SK-N-SH (cell line): ENCODE results near the gene UQCR10. TPM values are rescaled to one million over a fixed set of nuclear protein-coding genes. Genes with fewer than 3 reads are reported as not detected.

Experiments used
- CTCF ChIA-PET: fragments of 300-600, 350-600 bp; formaldehyde crosslinking; extraction: SDS; loops from one replicate; lab custom pipeline; 2021; lab: Yijun Ruan, JAX
- POLR2A ChIA-PET: fragments of 350-600 bp; sonication (Branson Sonifier 250); formaldehyde crosslinking; extraction: SDS; loops from one replicate; lab custom pipeline; 2020; ENCODE audit warnings: antibody characterized with exemption, inconsistent platforms; lab: Yijun Ruan, JAX
- DNase-seq: peaks from one replicate; pipeline ENCODE4 v3.0.0; 2012
- H2AFZ ChIP-seq: fragments of 200-600 bp; sonication (generic); 2 replicates; pipeline ENCODE4 v1.8.1; 2016; ENCODE audit warnings: antibody characterized with exemption, mild to moderate bottlenecking, low read depth
- H3F3A ChIP-seq: fragments of 200-600 bp; sonication (generic); replicated peaks from 2 replicates; pipeline ENCODE3; 2016; ENCODE audit warnings: antibody characterized with exemption, mild to moderate bottlenecking; ENCODE audit not compliant: insufficient read depth
- H3K27ac ChIP-seq, 2 experiments: fragments of 200-500 bp in 1 of 2; fragments of 200-600 bp in 1 of 2; sonication (Bioruptor generic) in 1 of 2; sonication (generic), shearing (Covaris generic) in 1 of 2; 2 replicates each; pipeline versions ENCODE4 v1.5.1 to v1.6.1; 2014 to 2016; ENCODE audit warnings: low read depth in 2 of 2, inconsistent platforms in 1 of 2, low read length in 1 of 2, mild to moderate bottlenecking in 1 of 2, mixed read lengths in 1 of 2
- H3K27me3 ChIP-seq: fragments of 200-600 bp; sonication (generic), shearing (Covaris generic); 2 replicates; pipeline ENCODE4 v1.6.1; 2016; ENCODE audit warnings: mixed run types; ENCODE audit not compliant: insufficient read depth
- H3K36me3 ChIP-seq, 2 experiments: fragments of 200-500 bp in 1 of 2; fragments of 200-600 bp in 1 of 2; sonication (Bioruptor generic) in 1 of 2; sonication (generic) in 1 of 2; replicated peaks in 1 of 2; 2 replicates each; pipeline versions ENCODE3 to v1.5.1; 2014 to 2016; ENCODE audit warnings: low read length in 1 of 2, mild to moderate bottlenecking in 1 of 2; ENCODE audit not compliant: insufficient read depth in 2 of 2, control insufficient read depth in 1 of 2
- H3K4me1 ChIP-seq, 2 experiments: fragments of 200-500 bp in 1 of 2; fragments of 200-600 bp in 1 of 2; sonication (Bioruptor generic) in 1 of 2; sonication (generic), shearing (Covaris generic) in 1 of 2; 2 replicates each; pipeline versions ENCODE4 v1.5.1 to v1.6.1; 2014 to 2016; ENCODE audit warnings: low read depth in 1 of 2, low read length in 1 of 2, mixed run types in 1 of 2; ENCODE audit not compliant: insufficient read depth in 2 of 2, control insufficient read depth in 1 of 2
- H3K4me2 ChIP-seq: fragments of 200-600 bp; sonication (generic), shearing (Covaris generic); 2 replicates; pipeline ENCODE4 v1.6.1; 2017; ENCODE audit warnings: mixed run types
- H3K4me3 ChIP-seq, 2 experiments: fragments of 200-500 bp in 1 of 2; fragments of 200-600 bp in 1 of 2; sonication (Bioruptor generic) in 1 of 2; sonication (generic), shearing (Covaris generic) in 1 of 2; 2 replicates each; pipeline versions ENCODE4 v1.5.1 to v1.8.1; 2014 to 2016; ENCODE audit warnings: low read depth in 2 of 2, inconsistent platforms in 1 of 2, low read length in 1 of 2, mild to moderate bottlenecking in 1 of 2, mixed read lengths in 1 of 2, moderate library complexity in 1 of 2
- H3K79me2 ChIP-seq: fragments of 200-600 bp; sonication (generic); 2 replicates; pipeline ENCODE4 v1.8.1; 2017; ENCODE audit warnings: mild to moderate bottlenecking; ENCODE audit not compliant: insufficient read depth
- H3K9ac ChIP-seq: fragments of 200-600 bp; sonication (generic); 2 replicates; pipeline ENCODE4 v1.6.1; 2017; ENCODE audit warnings: mixed run types
- H3K9me2 ChIP-seq: fragments of 200-600 bp; sonication (generic); 2 replicates; pipeline ENCODE4 v1.6.1; 2017; ENCODE audit warnings: mixed run types
- H3K9me3 ChIP-seq: fragments of 200-600 bp; sonication (generic); 2 replicates; pipeline ENCODE4 v1.6.1; 2017; ENCODE audit warnings: mixed run types, mild to moderate bottlenecking, moderate library complexity
- H4K20me1 ChIP-seq: fragments of 200-600 bp; sonication (generic); 2 replicates; pipeline ENCODE4 v1.6.1; 2017; ENCODE audit warnings: mild to moderate bottlenecking, mixed run types; ENCODE audit not compliant: insufficient read depth
- FOSL2 ChIP-seq: IDR thresholded peaks from 2 replicates; pipeline ENCODE4 v1.4.0; 2012; ENCODE audit warnings: low read depth, mild to moderate bottlenecking, moderate library complexity, borderline replicate concordance
- FOXM1 ChIP-seq: IDR thresholded peaks from 2 replicates; pipeline ENCODE4 v1.4.0; 2012; ENCODE audit warnings: low read depth, mild to moderate bottlenecking
- GATA2 ChIP-seq: sonication (generic); formaldehyde crosslinking; IDR thresholded peaks from 2 replicates; pipeline ENCODE4 v1.5.0; 2020; ENCODE audit warnings: mild to moderate bottlenecking, missing genetic modification reagents
- WGBS: methylation state at CpG from one replicate; pipeline ENCODE4 v1.1.6; 2017; ENCODE audit warnings: low lambda C conversion rate; 5-methylcytosine and 5-hydroxymethylcytosine counted together
- polyA plus RNA-seq, 3 experiments: library from polyadenylated mRNA; depleted of rRNA; stranded (reverse); fragments of >200 nt; gene quantifications; 2 replicates each; pipeline ENCODE4 v1.2.3, GENCODE V29; 2012
- TF ChIP-seq, protein P1 (sequence below): IDR thresholded peaks from 2 replicates; pipeline ENCODE4 v1.4.0; 2012; ENCODE audit warnings: low read depth, borderline replicate concordance
- TF ChIP-seq, protein P2 (sequence below): IDR thresholded peaks from 2 replicates; pipeline ENCODE4 v1.6.1; 2012; ENCODE audit warnings: mild to moderate bottlenecking, low read depth, low read length, moderate library complexity
- TF ChIP-seq, protein P3 (sequence below): fragments of 200-600 bp; sonication (generic); IDR thresholded peaks from 2 replicates; pipeline ENCODE4 v1.6.1; 2017; ENCODE audit warnings: antibody characterized with exemption, mild to moderate bottlenecking, moderate library complexity

The UQCR10 gene
- polyA plus RNA-seq, 1 of the 3 experiments (the other 2 are of a cell fraction): 248 TPM

DNA sequence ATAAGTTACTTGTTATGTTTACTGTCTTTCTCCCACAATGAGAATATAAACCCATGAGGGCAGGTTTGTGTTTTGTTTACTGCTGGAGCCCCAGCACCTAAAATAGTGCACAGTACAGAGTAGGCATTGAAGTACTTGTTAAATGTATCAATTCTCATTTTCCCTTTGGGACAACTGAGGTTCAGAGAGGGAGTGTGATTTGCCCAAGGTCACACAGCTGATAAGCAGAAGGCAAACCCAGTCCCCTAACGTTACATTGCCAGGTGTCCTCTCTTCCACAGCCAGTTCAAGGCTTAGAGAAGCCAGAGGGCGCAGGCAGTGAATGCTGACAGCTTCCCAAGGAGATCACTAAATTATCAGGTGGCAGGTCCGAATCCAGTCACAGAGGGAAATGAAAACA is 17.1 kb upstream of the UQCR10 start:
- Histone ChIP-seq H4K20me1 (0 out of 2 replicates have a peak, but pooled peaks cover 3% of the 10 kb centered on the region), H3K4me1 (no peaks in the 10 kb centered on the region; a peak in 1 of 4 replicates), H3K4me3 (no peak overlapping the region), H3K79me2 (no peaks in the 10 kb centered on the region), H3K27ac (no peak overlapping the region), H3K9ac (no peak overlapping the region), H3K36me3 (peaks cover 0 to 6% of the 10 kb centered on the region in 2 experiments), H3K9me2 (no peaks in the 10 kb centered on the region), H2AFZ (no peak overlapping the region), H3K9me3 (no peaks in the 10 kb centered on the region), H3K4me2 (no peak overlapping the region), H3F3A (no peaks in the 10 kb centered on the region), H3K27me3 (no peaks in the 10 kb centered on the region)
- POLR2A ChIA-PET: no interaction called here
- WGBS: 86% methylated on average over 2 of the region's 3 CpGs
- DNase-seq: no peak
- TF ChIP-seq, protein P1, sequence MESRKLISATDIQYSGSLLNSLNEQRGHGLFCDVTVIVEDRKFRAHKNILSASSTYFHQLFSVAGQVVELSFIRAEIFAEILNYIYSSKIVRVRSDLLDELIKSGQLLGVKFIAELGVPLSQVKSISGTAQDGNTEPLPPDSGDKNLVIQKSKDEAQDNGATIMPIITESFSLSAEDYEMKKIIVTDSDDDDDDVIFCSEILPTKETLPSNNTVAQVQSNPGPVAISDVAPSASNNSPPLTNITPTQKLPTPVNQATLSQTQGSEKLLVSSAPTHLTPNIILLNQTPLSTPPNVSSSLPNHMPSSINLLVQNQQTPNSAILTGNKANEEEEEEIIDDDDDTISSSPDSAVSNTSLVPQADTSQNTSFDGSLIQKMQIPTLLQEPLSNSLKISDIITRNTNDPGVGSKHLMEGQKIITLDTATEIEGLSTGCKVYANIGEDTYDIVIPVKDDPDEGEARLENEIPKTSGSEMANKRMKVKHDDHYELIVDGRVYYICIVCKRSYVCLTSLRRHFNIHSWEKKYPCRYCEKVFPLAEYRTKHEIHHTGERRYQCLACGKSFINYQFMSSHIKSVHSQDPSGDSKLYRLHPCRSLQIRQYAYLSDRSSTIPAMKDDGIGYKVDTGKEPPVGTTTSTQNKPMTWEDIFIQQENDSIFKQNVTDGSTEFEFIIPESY: no peak
- TF ChIP-seq GATA2 (no peak), FOSL2 (no peak), FOXM1 (no peak)
- TF ChIP-seq, protein P2, sequence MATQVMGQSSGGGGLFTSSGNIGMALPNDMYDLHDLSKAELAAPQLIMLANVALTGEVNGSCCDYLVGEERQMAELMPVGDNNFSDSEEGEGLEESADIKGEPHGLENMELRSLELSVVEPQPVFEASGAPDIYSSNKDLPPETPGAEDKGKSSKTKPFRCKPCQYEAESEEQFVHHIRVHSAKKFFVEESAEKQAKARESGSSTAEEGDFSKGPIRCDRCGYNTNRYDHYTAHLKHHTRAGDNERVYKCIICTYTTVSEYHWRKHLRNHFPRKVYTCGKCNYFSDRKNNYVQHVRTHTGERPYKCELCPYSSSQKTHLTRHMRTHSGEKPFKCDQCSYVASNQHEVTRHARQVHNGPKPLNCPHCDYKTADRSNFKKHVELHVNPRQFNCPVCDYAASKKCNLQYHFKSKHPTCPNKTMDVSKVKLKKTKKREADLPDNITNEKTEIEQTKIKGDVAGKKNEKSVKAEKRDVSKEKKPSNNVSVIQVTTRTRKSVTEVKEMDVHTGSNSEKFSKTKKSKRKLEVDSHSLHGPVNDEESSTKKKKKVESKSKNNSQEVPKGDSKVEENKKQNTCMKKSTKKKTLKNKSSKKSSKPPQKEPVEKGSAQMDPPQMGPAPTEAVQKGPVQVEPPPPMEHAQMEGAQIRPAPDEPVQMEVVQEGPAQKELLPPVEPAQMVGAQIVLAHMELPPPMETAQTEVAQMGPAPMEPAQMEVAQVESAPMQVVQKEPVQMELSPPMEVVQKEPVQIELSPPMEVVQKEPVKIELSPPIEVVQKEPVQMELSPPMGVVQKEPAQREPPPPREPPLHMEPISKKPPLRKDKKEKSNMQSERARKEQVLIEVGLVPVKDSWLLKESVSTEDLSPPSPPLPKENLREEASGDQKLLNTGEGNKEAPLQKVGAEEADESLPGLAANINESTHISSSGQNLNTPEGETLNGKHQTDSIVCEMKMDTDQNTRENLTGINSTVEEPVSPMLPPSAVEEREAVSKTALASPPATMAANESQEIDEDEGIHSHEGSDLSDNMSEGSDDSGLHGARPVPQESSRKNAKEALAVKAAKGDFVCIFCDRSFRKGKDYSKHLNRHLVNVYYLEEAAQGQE: no peak
- TF ChIP-seq, protein P3, sequence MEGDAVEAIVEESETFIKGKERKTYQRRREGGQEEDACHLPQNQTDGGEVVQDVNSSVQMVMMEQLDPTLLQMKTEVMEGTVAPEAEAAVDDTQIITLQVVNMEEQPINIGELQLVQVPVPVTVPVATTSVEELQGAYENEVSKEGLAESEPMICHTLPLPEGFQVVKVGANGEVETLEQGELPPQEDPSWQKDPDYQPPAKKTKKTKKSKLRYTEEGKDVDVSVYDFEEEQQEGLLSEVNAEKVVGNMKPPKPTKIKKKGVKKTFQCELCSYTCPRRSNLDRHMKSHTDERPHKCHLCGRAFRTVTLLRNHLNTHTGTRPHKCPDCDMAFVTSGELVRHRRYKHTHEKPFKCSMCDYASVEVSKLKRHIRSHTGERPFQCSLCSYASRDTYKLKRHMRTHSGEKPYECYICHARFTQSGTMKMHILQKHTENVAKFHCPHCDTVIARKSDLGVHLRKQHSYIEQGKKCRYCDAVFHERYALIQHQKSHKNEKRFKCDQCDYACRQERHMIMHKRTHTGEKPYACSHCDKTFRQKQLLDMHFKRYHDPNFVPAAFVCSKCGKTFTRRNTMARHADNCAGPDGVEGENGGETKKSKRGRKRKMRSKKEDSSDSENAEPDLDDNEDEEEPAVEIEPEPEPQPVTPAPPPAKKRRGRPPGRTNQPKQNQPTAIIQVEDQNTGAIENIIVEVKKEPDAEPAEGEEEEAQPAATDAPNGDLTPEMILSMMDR: no peak
- CTCF ChIA-PET: interaction anchor here (1.4 to 3.2 kb wide), 3 partner anchors 8 to 338 kb away, joined by 3 to 8 read pairs (median 5); no protein-coding TSS in a partner anchor
